ENCODE measurements around the gene CCDC63.

The CCDC63 gene

GRCh38 chr12:110883251-110883650, 36.5 kb downstream of the CCDC63 start:
- FAIRE-seq (no peak), DNase-seq (ENCODE audit: low spot score) (no peak)

- DNase-seq (ENCODE audit: low spot score): no peak
- FAIRE-seq: no peak
Measured at GRCh38 chr12:110885152-110885840, 38.5 kb downstream of the CCDC63 start.

GRCh38 chr12:110888256-110888991, 41.6 kb downstream of the CCDC63 start:
- DNase-seq (ENCODE audit: low spot score): no peak
- FAIRE-seq: no peak

GRCh38 chr12:110889361-110889760, 42.6 kb downstream of the CCDC63 start:
- DNase-seq (ENCODE audit: low spot score): no peak
- FAIRE-seq: no peak

GRCh38 chr12:110893956-110894355, 47.2 kb downstream of the CCDC63 start:
- no peak for DNase-seq (ENCODE audit: low spot score)
- no peak for FAIRE-seq

- DNase-seq (ENCODE audit: low spot score): no peak
- no peak for FAIRE-seq
Measured at GRCh38 chr12:110896559-110896958, 49.8 kb downstream of the CCDC63 start.

- no peak for DNase-seq (ENCODE audit: low spot score)
Measured at GRCh38 chr12:110901401-110901800, 54.6 kb downstream of the CCDC63 start.

GRCh38 chr12:110903511-110903910, 56.7 kb downstream of the CCDC63 start:
- FAIRE-seq: no peak

More at GRCh38 chr12:110901401-110901800, 54.6 kb downstream of the CCDC63 start:
- FAIRE-seq: no peak

GRCh38 chr12:110906083-110906482, 59.3 kb downstream of the CCDC63 start:
- DNase-seq (ENCODE audit: low spot score): no peak

More at GRCh38 chr12:110903511-110903910, 56.7 kb downstream of the CCDC63 start:
- DNase-seq (ENCODE audit: low spot score): no peak

GRCh38 chr12:110906516-110906915, 59.7 kb downstream of the CCDC63 start:
- no peak for DNase-seq (ENCODE audit: low spot score)
- no peak for FAIRE-seq

More at GRCh38 chr12:110906083-110906482, 59.3 kb downstream of the CCDC63 start:
- FAIRE-seq: no peak

- no peak for FAIRE-seq
Measured at GRCh38 chr12:110906985-110907384, 60.2 kb downstream of the CCDC63 start.

GRCh38 chr12:110907583-110907982, 60.8 kb downstream of the CCDC63 start:
- no peak for FAIRE-seq
- no peak for DNase-seq (ENCODE audit: low spot score)

More at GRCh38 chr12:110906985-110907384, 60.2 kb downstream of the CCDC63 start:
- no peak for DNase-seq (ENCODE audit: low spot score)

GRCh38 chr12:110908377-110909152, 61.8 kb downstream of the CCDC63 start:
- DNase-seq (ENCODE audit: low spot score): no peak
- FAIRE-seq: no peak

- DNase-seq (ENCODE audit: low spot score): no peak
- no peak for FAIRE-seq
Measured at GRCh38 chr12:110912263-110912662, 65.5 kb downstream of the CCDC63 start.

- FAIRE-seq (no peak), DNase-seq (ENCODE audit: low spot score) (no peak)
Measured at GRCh38 chr12:110913119-110914056, 66.6 kb downstream of the CCDC63 start.

- DNase-seq (ENCODE audit: low spot score): no peak
- no peak for FAIRE-seq
Measured at GRCh38 chr12:110916295-110916875, 69.6 kb downstream of the CCDC63 start.

GRCh38 chr12:110917467-110917866, 70.7 kb downstream of the CCDC63 start:
- DNase-seq (ENCODE audit: low spot score) (peak; percentile 65), FAIRE-seq (no peak)

GRCh38 chr12:110917961-110918360, 71.2 kb downstream of the CCDC63 start:
- no peak for FAIRE-seq
- no peak for DNase-seq (ENCODE audit: low spot score)

GRCh38 chr12:110919720-110920119, 72.9 kb downstream of the CCDC63 start:
- FAIRE-seq (no peak), DNase-seq (ENCODE audit: low spot score) (no peak)

GRCh38 chr12:110920324-110920910, 73.6 kb downstream of the CCDC63 start, which contains the start of gene MYL2:
TSS of gene MYL2 (minus strand) at chr12:110920579. CDS start at chr12:110920529, 50 bp downstream.
- FAIRE-seq: no peak
- DNase-seq (ENCODE audit: low spot score): no peak

All from RCC 7860 (cell line).